ENCODE data around the gene IL13RA2.

IL13RA2 gene

GRCh38 chrX:114985967-114986592 lies 31.3 kb downstream of the IL13RA2 start:
- no peak for DNase-seq

DNA sequence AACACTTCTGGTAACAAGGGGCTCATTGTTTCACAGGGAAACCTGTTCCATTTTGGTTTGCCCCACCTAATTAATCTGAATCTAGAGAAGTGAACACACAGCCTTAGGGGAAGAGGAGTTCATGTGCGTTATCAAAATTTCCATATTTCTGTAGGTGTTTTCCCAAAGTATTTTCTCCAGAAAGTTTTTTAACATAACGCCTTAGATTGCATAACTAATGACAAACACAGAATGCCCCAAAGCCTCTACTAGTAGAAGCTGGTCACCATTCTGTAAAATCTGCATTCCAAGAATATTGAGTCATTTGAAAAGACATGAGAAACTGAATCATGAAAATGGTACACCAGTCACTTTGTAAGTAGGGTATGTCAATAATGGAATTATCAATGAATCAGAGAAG lies 41.1 kb downstream of the IL13RA2 start:
- no peak for DNase-seq

- no peak for DNase-seq
Measured at GRCh38 chrX:114973013-114973412, 44.4 kb downstream of the IL13RA2 start.

GRCh38 chrX:114970806-114971205 lies 46.6 kb downstream of the IL13RA2 start:
- no peak for DNase-seq

DNA sequence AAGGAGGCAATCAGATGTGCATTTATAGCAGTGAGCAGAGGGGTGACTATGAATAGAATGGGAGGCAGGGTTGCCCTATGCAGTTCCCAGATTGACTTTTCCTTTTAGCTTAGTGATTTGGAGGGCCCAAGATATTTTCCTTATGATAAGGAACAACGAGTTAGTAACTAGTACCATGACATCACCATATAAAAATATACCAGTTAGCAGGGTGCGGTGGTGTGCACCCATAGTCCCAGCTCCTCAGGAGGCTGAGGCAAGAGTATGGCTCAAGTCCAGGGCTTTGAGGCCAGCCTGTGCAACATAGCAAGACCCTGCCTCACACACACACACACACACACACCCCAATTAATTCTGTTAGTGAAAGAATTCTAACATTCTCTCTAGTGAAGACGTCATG lies 53.0 kb downstream of the IL13RA2 start:
- DNase-seq: no peak

DNA sequence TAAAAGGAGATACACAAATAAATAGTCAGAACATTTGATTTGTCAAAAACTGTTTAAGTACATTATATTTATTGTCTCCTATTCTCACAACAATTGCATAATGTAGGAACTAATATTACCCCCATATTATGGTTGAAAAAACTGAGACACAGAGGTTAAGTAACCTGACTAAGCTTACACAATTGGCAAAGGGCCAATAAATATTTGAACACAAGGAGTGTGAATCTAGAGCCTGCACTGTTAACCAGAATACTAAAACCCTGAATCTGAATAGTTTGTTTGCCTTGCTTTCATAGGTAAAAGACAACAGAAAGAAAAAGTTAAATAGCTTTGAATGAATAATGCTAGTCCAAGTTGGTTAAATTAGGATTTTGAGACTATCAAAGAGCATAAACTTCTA lies 55.2 kb downstream of the IL13RA2 start:
- DNase-seq: no peak

GRCh38 chrX:114959729-114960128 lies 57.7 kb downstream of the IL13RA2 start:
- no peak for DNase-seq

Data from retina (tissue), 1 donor.